Measurements from ENCODE around the gene LSM12. TPM values are rescaled to one million over a fixed set of nuclear protein-coding genes. Genes with fewer than 3 reads are reported as not detected.

LSM12 gene
- polyA plus RNA-seq, 1 of the 3 experiments (the other 2 are of a cell fraction), result 26.6 TPM

DNA sequence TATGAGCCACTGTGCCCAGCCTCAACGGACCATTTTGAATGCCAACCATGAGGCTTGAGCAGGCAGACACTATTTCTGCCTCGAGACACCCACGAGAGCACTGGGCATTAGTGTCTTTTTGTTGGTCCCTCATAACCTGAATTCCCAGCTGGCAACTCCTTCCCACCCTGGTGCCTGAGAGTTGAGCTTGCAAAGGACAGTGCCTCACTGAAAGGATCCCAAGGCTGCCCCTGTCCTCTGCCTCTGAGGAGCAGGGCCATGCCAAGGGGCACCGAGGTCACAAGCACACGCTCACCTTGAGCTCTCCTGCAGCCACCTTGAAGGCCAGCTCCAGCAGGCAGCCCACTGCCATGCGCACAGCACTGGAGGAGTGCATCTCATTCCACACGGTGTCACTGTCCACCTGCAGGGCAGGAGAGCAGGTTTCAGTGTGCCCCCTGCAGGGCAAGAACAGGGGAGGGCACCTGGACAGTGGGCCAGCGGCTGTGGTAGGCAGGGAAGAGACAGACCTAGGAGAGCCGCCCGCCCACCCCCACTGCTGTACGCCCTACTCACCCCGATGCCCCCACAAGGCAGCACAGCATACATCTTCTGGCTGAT lies 16.9 kb upstream of the LSM12 start:
- Histone ChIP-seq H2AFZ (ENCODE audit: low read depth) (no peak overlapping the region), H3K79me2 (ENCODE audit: insufficient read depth) (no peaks in the 10 kb centered on the region), H3K9me3 (no peaks in the 10 kb centered on the region), H3K4me2 (no peak overlapping the region), H3K9me2 (no peaks in the 10 kb centered on the region), H3K4me3 (ENCODE audit: low read depth in 2 of 2, low read length in 1 of 2) (no peak overlapping the region), H3K9ac (no peak overlapping the region), H3K4me1 (ENCODE audit: control insufficient read depth in 1 of 2, insufficient read depth in 2 of 2, low read depth in 1 of 2, low read length in 1 of 2) (peaks cover 12 to 15% of the 10 kb centered on the region in 2 experiments; a peak in 3 of 4 replicates), H3K36me3 (replicated peaks in 1 of 2; ENCODE audit: control insufficient read depth in 1 of 2, insufficient read depth in 2 of 2, low read length in 1 of 2) (peaks cover 12 to 21% of the 10 kb centered on the region in 2 experiments), H3K27ac (ENCODE audit: low read depth in 2 of 2, low read length in 1 of 2) (no peak overlapping the region), H3F3A (replicated peaks; ENCODE audit: insufficient read depth) (peaks cover 16% of the 10 kb centered on the region), H3K27me3 (ENCODE audit: insufficient read depth) (no peaks in the 10 kb centered on the region), H4K20me1 (ENCODE audit: insufficient read depth) (no peaks in the 10 kb centered on the region)
- ChIA-PET CTCF (interaction anchor here (0.6 to 3.8 kb wide), 23 partner anchors 9 to 268 kb away, joined by 3 to 20 read pairs (median 4); partner anchors contain the start of genes ASB16 and LSM12), POLR2A (interaction anchor here (1.2 to 1.3 kb wide), 3 partner anchors 12 to 85 kb away, joined by 3 to 6 read pairs (median 4); no protein-coding TSS in a partner anchor)
- 84% methylated on average over 11 of the region's 12 CpGs for WGBS (ENCODE audit: low lambda C conversion rate)
- DNase-seq, result peak; percentile 50
- TF ChIP-seq, protein P1, sequence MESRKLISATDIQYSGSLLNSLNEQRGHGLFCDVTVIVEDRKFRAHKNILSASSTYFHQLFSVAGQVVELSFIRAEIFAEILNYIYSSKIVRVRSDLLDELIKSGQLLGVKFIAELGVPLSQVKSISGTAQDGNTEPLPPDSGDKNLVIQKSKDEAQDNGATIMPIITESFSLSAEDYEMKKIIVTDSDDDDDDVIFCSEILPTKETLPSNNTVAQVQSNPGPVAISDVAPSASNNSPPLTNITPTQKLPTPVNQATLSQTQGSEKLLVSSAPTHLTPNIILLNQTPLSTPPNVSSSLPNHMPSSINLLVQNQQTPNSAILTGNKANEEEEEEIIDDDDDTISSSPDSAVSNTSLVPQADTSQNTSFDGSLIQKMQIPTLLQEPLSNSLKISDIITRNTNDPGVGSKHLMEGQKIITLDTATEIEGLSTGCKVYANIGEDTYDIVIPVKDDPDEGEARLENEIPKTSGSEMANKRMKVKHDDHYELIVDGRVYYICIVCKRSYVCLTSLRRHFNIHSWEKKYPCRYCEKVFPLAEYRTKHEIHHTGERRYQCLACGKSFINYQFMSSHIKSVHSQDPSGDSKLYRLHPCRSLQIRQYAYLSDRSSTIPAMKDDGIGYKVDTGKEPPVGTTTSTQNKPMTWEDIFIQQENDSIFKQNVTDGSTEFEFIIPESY (IDR thresholded peaks at IDR 0.05; ENCODE audit: borderline replicate concordance, low read depth), result no peak
- TF ChIP-seq RAD21 (IDR thresholded peaks at IDR 0.05; ENCODE audit: low read length) (peak; percentile 54), NRF1 (IDR thresholded peaks at IDR 0.05; ENCODE audit: low read depth, low read length) (no peak), SMC3 (IDR thresholded peaks at IDR 0.05; ENCODE audit: low read depth, low read length) (peak; percentile 26; the same call in 1 of the 2 replicates)
- TF ChIP-seq, protein P2, sequence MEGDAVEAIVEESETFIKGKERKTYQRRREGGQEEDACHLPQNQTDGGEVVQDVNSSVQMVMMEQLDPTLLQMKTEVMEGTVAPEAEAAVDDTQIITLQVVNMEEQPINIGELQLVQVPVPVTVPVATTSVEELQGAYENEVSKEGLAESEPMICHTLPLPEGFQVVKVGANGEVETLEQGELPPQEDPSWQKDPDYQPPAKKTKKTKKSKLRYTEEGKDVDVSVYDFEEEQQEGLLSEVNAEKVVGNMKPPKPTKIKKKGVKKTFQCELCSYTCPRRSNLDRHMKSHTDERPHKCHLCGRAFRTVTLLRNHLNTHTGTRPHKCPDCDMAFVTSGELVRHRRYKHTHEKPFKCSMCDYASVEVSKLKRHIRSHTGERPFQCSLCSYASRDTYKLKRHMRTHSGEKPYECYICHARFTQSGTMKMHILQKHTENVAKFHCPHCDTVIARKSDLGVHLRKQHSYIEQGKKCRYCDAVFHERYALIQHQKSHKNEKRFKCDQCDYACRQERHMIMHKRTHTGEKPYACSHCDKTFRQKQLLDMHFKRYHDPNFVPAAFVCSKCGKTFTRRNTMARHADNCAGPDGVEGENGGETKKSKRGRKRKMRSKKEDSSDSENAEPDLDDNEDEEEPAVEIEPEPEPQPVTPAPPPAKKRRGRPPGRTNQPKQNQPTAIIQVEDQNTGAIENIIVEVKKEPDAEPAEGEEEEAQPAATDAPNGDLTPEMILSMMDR (IDR thresholded peaks at IDR 0.05), result peak; percentile 25; the same call in 1 of the 2 replicates

DNA sequence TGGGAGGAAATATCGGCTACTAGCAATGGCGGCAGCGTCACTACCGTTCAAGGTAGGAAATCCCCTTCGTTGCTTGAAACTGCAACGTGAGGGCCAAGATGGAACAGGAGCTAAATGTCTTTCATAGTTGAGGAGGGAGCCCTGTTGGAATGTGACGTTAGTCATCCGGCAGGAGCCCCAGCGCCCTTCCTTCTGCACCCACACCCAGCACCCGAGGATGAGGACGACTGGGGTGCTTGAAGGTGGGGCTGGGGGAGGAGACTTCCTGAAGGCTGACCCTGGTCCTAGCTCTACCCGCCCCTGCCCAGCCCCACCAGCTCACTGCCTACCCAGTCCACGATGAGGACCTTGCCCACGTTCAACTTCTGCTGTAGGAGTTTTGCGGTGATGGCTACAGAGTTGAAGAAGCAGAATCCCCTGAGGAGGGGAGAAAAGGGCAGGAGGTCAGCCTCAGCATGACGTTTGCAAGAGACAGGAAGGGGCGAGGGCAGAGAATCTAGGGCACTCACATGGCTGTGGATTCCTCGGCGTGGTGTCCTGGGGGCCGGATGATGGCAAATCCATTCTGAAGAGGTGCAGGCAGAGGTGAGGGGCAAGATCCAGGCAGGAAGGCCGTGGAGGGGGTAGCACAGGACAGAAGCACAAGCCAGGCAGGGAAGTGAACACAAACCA lies 15.9 kb upstream of the LSM12 start:
- WGBS (ENCODE audit: low lambda C conversion rate), result 88% methylated on average over 19 of the region's 21 CpGs
- H3K4me2 ChIP-seq, result no peak overlapping the region
- no peaks in the 10 kb centered on the region for H3K9me2 ChIP-seq
- peaks cover 12 to 27% of the 10 kb centered on the region in 2 experiments for H3K36me3 ChIP-seq (replicated peaks in 1 of 2; ENCODE audit: control insufficient read depth in 1 of 2, insufficient read depth in 2 of 2, low read length in 1 of 2)
- H3K4me3 ChIP-seq (ENCODE audit: low read depth in 2 of 2, low read length in 1 of 2), result no peak overlapping the region
- H4K20me1 ChIP-seq (ENCODE audit: insufficient read depth), result no peaks in the 10 kb centered on the region
- H3K9me3 ChIP-seq, result no peaks in the 10 kb centered on the region
- peaks cover 14% of the 10 kb centered on the region for H3F3A ChIP-seq (replicated peaks; ENCODE audit: insufficient read depth)
- H3K9ac ChIP-seq, result no peak overlapping the region
- peak; percentile 14 for DNase-seq
- no peaks in the 10 kb centered on the region for H3K79me2 ChIP-seq (ENCODE audit: insufficient read depth)
- no peak overlapping the region; a peak in 1 of 4 replicates for H3K27ac ChIP-seq (ENCODE audit: low read depth in 2 of 2, low read length in 1 of 2)
- no peaks in the 10 kb centered on the region for H3K27me3 ChIP-seq (ENCODE audit: insufficient read depth)
- POLR2A ChIA-PET, result interaction anchor here (1.2 kb wide), 1 partner anchor 24 kb away, joined by 3 read pairs; no protein-coding TSS in a partner anchor
- peaks cover 10 to 13% of the 10 kb centered on the region in 2 experiments; a peak in 3 of 4 replicates for H3K4me1 ChIP-seq (ENCODE audit: control insufficient read depth in 1 of 2, insufficient read depth in 2 of 2, low read depth in 1 of 2, low read length in 1 of 2)
- H2AFZ ChIP-seq (ENCODE audit: low read depth), result no peak overlapping the region
- CTCF ChIA-PET, result interaction anchor here (1.2 to 3.8 kb wide), 6 partner anchors 11 to 86 kb away, joined by 3 to 19 read pairs (median 4); partner anchors contain the start of gene LSM12
- TF ChIP-seq RFX5 (IDR thresholded peaks at IDR 0.05; ENCODE audit: low read length), result no peak
- TF ChIP-seq CHD2 (IDR thresholded peaks at IDR 0.05; ENCODE audit: low read length, partially characterized antibody), result no peak
- TF ChIP-seq RAD21 (IDR thresholded peaks at IDR 0.05; ENCODE audit: low read length), result no peak
- TF ChIP-seq TCF12 (IDR thresholded peaks at IDR 0.05), result no peak
- no peak for TF ChIP-seq RXRA (IDR thresholded peaks at IDR 0.05; ENCODE audit: borderline replicate concordance, low read depth)
- TF ChIP-seq YY1 (IDR thresholded peaks at IDR 0.05; ENCODE audit: low read depth), result no peak
- no peak for TF ChIP-seq GATA2 (CRISPR knock-in tag; IDR thresholded peaks at IDR 0.05)
- TF ChIP-seq, protein P3, sequence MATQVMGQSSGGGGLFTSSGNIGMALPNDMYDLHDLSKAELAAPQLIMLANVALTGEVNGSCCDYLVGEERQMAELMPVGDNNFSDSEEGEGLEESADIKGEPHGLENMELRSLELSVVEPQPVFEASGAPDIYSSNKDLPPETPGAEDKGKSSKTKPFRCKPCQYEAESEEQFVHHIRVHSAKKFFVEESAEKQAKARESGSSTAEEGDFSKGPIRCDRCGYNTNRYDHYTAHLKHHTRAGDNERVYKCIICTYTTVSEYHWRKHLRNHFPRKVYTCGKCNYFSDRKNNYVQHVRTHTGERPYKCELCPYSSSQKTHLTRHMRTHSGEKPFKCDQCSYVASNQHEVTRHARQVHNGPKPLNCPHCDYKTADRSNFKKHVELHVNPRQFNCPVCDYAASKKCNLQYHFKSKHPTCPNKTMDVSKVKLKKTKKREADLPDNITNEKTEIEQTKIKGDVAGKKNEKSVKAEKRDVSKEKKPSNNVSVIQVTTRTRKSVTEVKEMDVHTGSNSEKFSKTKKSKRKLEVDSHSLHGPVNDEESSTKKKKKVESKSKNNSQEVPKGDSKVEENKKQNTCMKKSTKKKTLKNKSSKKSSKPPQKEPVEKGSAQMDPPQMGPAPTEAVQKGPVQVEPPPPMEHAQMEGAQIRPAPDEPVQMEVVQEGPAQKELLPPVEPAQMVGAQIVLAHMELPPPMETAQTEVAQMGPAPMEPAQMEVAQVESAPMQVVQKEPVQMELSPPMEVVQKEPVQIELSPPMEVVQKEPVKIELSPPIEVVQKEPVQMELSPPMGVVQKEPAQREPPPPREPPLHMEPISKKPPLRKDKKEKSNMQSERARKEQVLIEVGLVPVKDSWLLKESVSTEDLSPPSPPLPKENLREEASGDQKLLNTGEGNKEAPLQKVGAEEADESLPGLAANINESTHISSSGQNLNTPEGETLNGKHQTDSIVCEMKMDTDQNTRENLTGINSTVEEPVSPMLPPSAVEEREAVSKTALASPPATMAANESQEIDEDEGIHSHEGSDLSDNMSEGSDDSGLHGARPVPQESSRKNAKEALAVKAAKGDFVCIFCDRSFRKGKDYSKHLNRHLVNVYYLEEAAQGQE (IDR thresholded peaks at IDR 0.05; ENCODE audit: low read depth, low read length), result no peak
- TF ChIP-seq, protein P4, sequence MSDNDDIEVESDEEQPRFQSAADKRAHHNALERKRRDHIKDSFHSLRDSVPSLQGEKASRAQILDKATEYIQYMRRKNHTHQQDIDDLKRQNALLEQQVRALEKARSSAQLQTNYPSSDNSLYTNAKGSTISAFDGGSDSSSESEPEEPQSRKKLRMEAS (IDR thresholded peaks at IDR 0.05; ENCODE audit: low read depth), result no peak
